HepG2 (cell line): ENCODE results near the gene GPS2. TPM values are rescaled to one million over a fixed set of nuclear protein-coding genes. Genes with fewer than 3 reads are reported as not detected.

ENCODE experiments used
- ATAC-seq: fragments of 200-7000 bp; cut with Tn5 transposase; 3 replicates; pipeline ENCODE4 v1.9.1; 2020; ENCODE audit warnings: mild to moderate bottlenecking, moderate library complexity
- BruUV-seq: library from RNA; stranded (reverse); fragments of 400-500 nt; replicated peaks from 2 replicates; lab custom pipeline; 2021; lab: Mats Ljungman, UMichigan
- CTCF ChIA-PET: fragments of 300-600 bp; formaldehyde crosslinking; extraction: SDS; loops from one replicate; lab custom pipeline; 2021; ENCODE audit warnings: low total read pairs, inconsistent platforms, low intra/inter-chr PET ratio; lab: Yijun Ruan, JAX
- POLR2A ChIA-PET: fragments of 350-600 bp; sonication (Branson Sonifier 250); formaldehyde crosslinking; loops from one replicate; lab custom pipeline; 2020; ENCODE audit warnings: antibody characterized with exemption, inconsistent platforms; lab: Yijun Ruan, JAX
- DNase-seq: peaks from one replicate; pipeline ENCODE4 v3.0.0-alpha.2; 2015; ENCODE audit warnings: low spot score
- FAIRE-seq: peaks from 3 replicates; lab custom pipeline; 2011; peaks lifted over from hg19 to GRCh38; lab: Jason Lieb, UNC
- H2AFZ ChIP-seq: one replicate; pipeline ENCODE4 v1.6.1; 2011; ENCODE audit warnings: low read length, inconsistent platforms
- H3K27ac ChIP-seq: fragments of 300-600 bp; 3 replicates; pipeline ENCODE4 v1.8.0; 2011; ENCODE audit warnings: mixed run types, mild to moderate bottlenecking, mixed read lengths, low read length, inconsistent platforms; ENCODE audit not compliant: insufficient read depth; ENCODE audit errors: extremely low read length
- H3K27me3 ChIP-seq, 2 experiments: fragments of 200-600 bp in 1 of 2; 2 replicates in 1 of 2; 3 replicates in 1 of 2; pipeline versions ENCODE4 v1.6.0 to v1.8.0; 2011; ENCODE audit warnings: low read length in 2 of 2, mild to moderate bottlenecking in 2 of 2, moderate library complexity in 2 of 2, inconsistent platforms in 1 of 2; ENCODE audit not compliant: insufficient read depth in 2 of 2, control insufficient read depth in 1 of 2
- H3K36me3 ChIP-seq, 2 experiments: fragments of 200-600 bp in 1 of 2; replicated peaks in 1 of 2; 2 replicates in 1 of 2; 3 replicates in 1 of 2; pipeline versions ENCODE4 v1.5.1 to v1.8.0; 2011; ENCODE audit warnings: low read length in 2 of 2, inconsistent platforms in 1 of 2; ENCODE audit not compliant: insufficient read depth in 2 of 2, control insufficient read depth in 1 of 2
- H3K4me1 ChIP-seq: 2 replicates; pipeline ENCODE4 v1.5.1; 2012; ENCODE audit warnings: low read length, inconsistent platforms; ENCODE audit not compliant: insufficient read depth
- H3K4me2 ChIP-seq: 2 replicates; pipeline ENCODE4 v1.6.0; 2011; ENCODE audit warnings: low read depth, low read length, inconsistent platforms
- H3K4me3 ChIP-seq, 3 experiments: fragments of 200-600 bp in 1 of 3; sonication (generic), shearing (Covaris generic) in 1 of 3; replicated peaks in 1 of 3; 2 replicates each; pipeline ENCODE4 v1.5.1; 2011 to 2016; ENCODE audit warnings: low read length in 3 of 3, inconsistent platforms in 2 of 3, low read depth in 2 of 3, mild to moderate bottlenecking in 2 of 3, control low read depth in 1 of 3, mixed read lengths in 1 of 3; ENCODE audit not compliant: insufficient read depth in 1 of 3
- H3K79me2 ChIP-seq: one replicate; pipeline ENCODE4 v1.6.1; 2011; ENCODE audit warnings: low read length, inconsistent platforms; ENCODE audit not compliant: insufficient read depth
- H3K9ac ChIP-seq: 2 replicates; pipeline ENCODE4 v1.6.0; 2011; ENCODE audit warnings: mild to moderate bottlenecking, low read depth, low read length, inconsistent platforms; ENCODE audit not compliant: insufficient read depth
- H3K9me3 ChIP-seq: 2 replicates; pipeline ENCODE4 v1.5.1; 2012; ENCODE audit warnings: mild to moderate bottlenecking, low read length
- H4K20me1 ChIP-seq: 2 replicates; pipeline ENCODE4 v1.6.0; 2011; ENCODE audit warnings: inconsistent platforms, mild to moderate bottlenecking, low read length, moderate library complexity; ENCODE audit not compliant: insufficient read depth
- ARNTL ChIP-seq: sonication (generic); formaldehyde crosslinking; IDR thresholded peaks from 2 replicates; pipeline ENCODE4 v1.4.0; 2020; ENCODE audit warnings: mild to moderate bottlenecking, missing genetic modification reagents
- ATRX ChIP-seq: sonication (generic); formaldehyde crosslinking; IDR thresholded peaks from 2 replicates; pipeline ENCODE4 v1.4.0; 2020; ENCODE audit warnings: missing genetic modification reagents, borderline replicate concordance
- CREM ChIP-seq, 2 experiments: sonication (generic) in 1 of 2; formaldehyde crosslinking in 1 of 2; IDR thresholded peaks; 2 replicates each; pipeline versions ENCODE4 v1.4.0 to v1.6.1; 2016 to 2020; ENCODE audit warnings: antibody characterized with exemption in 1 of 2, mild to moderate bottlenecking in 1 of 2, missing genetic modification reagents in 1 of 2
- DRAP1 ChIP-seq: IDR thresholded peaks from 2 replicates; pipeline ENCODE4 v1.6.1; 2016; ENCODE audit warnings: missing genetic modification reagents, missing compliant biosample characterization
- ELF3 ChIP-seq: IDR thresholded peaks from 2 replicates; pipeline ENCODE4 v1.6.1; 2016; ENCODE audit warnings: missing genetic modification reagents, missing compliant biosample characterization
- FOXP4 ChIP-seq: sonication (generic); formaldehyde crosslinking; IDR thresholded peaks from 2 replicates; pipeline ENCODE4 v1.4.0; 2020; ENCODE audit warnings: missing genetic modification reagents
- HDAC2 ChIP-seq: sonication (generic); formaldehyde crosslinking; IDR thresholded peaks from 2 replicates; pipeline ENCODE4 v1.4.0; 2020; ENCODE audit warnings: missing genetic modification reagents
- HOXD1 ChIP-seq: sonication (generic); formaldehyde crosslinking; IDR thresholded peaks from 2 replicates; pipeline ENCODE4 v1.5.0; 2020; ENCODE audit warnings: missing genetic modification reagents
- KMT2B ChIP-seq: IDR thresholded peaks from 2 replicates; pipeline ENCODE4 v1.6.1; 2016; ENCODE audit warnings: missing genetic modification reagents, missing compliant biosample characterization
- MIXL1 ChIP-seq: IDR thresholded peaks from 2 replicates; pipeline ENCODE4 v1.6.1; 2016
- MYPOP ChIP-seq: sonication (generic); formaldehyde crosslinking; IDR thresholded peaks from 2 replicates; pipeline ENCODE4 v1.8.1; 2023; ENCODE audit warnings: mild to moderate bottlenecking, moderate library complexity, missing genetic modification reagents
- SAP130 ChIP-seq: IDR thresholded peaks from 2 replicates; pipeline ENCODE4 v1.6.1; 2016; ENCODE audit warnings: low read depth
- SIN3A ChIP-seq: IDR thresholded peaks from 2 replicates; pipeline ENCODE4 v1.6.1; 2011; ENCODE audit warnings: low read depth, mild to moderate bottlenecking, control low read depth, low read length, borderline replicate concordance
- SKI ChIP-seq: fragments of 450-650 bp; IDR thresholded peaks from one replicate; pipeline ENCODE4 v1.6.1; 2018; ENCODE audit warnings: mild to moderate bottlenecking; ENCODE audit not compliant: partially characterized antibody
- SOX13 ChIP-seq, 3 experiments: fragments of 450-650 bp in 1 of 3; sonication (generic) in 1 of 3; formaldehyde crosslinking in 1 of 3; IDR thresholded peaks in 2 of 3; conservative IDR thresholded peaks in 1 of 3; 2 replicates each; pipeline versions ENCODE4 v1.5.0 to v1.6.1; 2016 to 2020; ENCODE audit warnings: antibody characterized with exemption in 1 of 3, mild to moderate bottlenecking in 1 of 3, missing compliant biosample characterization in 1 of 3, missing genetic modification reagents in 1 of 3, moderate library complexity in 1 of 3
- SSRP1 ChIP-seq: IDR thresholded peaks from 2 replicates; pipeline ENCODE4 v1.6.1; 2016; ENCODE audit warnings: control low read depth
- ZNF10 ChIP-seq: sonication (generic); formaldehyde crosslinking; IDR thresholded peaks from 2 replicates; pipeline ENCODE4 v1.4.0; 2020; ENCODE audit warnings: mild to moderate bottlenecking, low read depth, missing genetic modification reagents, borderline replicate concordance
- ZNF713 ChIP-seq: sonication (generic); formaldehyde crosslinking; IDR thresholded peaks from 2 replicates; pipeline ENCODE4 v1.4.0; 2020; ENCODE audit warnings: mild to moderate bottlenecking, missing genetic modification reagents
- ZNF75D ChIP-seq: sonication (generic); formaldehyde crosslinking; IDR thresholded peaks from 2 replicates; pipeline ENCODE4 v1.8.1; 2023; ENCODE audit warnings: missing genetic modification reagents, mild to moderate bottlenecking, borderline replicate concordance
- ZNF878 ChIP-seq: sonication (generic); formaldehyde crosslinking; IDR thresholded peaks from 2 replicates; pipeline ENCODE4 v1.8.1; 2023; ENCODE audit warnings: mild to moderate bottlenecking, missing genetic modification reagents, moderate library complexity
- WGBS: methylation state at CpG from one replicate; pipeline ENCODE4 v1.1.6; 2017; ENCODE audit warnings: low lambda C conversion rate; 5-methylcytosine and 5-hydroxymethylcytosine counted together
- in situ Hi-C: cut with HindIII; loops from 2 replicates; pipeline ENCODE4 v1.10.0; 2017; ENCODE audit warnings: low pct_unique_long_range_greater_than_20kb; ENCODE audit not compliant: extremely low pct_ligation_motif_present
- intact Hi-C: fragments of 100-400 bp; cut with micrococcal nuclease; formaldehyde crosslinking; loops from one replicate; pipeline ENCODE4 v1.10.0; 2022; ENCODE audit not compliant: unreplicated experiment
- polyA plus RNA-seq, 8 experiments: library from polyadenylated mRNA; depleted of rRNA in 3 of 8; stranded (reverse) in 7 of 8; unstranded in 1 of 8; fragments of >200 nt; fragmentation: Illumina TruSeq in 4 of 8; extraction: Trizol in 4 of 8; gene quantifications; 2 replicates each; pipeline versions ENCODE4 v1.2.1 to v1.2.3, GENCODE V29; 2011 to 2016; ENCODE audit warnings: low read depth in 4 of 8, missing spikeins in 1 of 8, mixed read lengths in 1 of 8; ENCODE audit not compliant: insufficient read depth in 1 of 8
- total RNA-seq, 5 experiments: library from RNA; depleted of rRNA; stranded (reverse); fragments of >200 nt; fragmentation: Illumina TruSeq; extraction: Trizol; gene quantifications; 2 replicates each; pipeline ENCODE4 v1.2.3, GENCODE V29; 2016; ENCODE audit warnings: low read depth in 1 of 5

The GPS2 gene
- total and polyA plus RNA-seq, 2 of the 13 experiments (the other 11 are each of a cell fraction or from before 2014, with no cell fraction given): 58.0 to 59.4 TPM

GRCh38 chr17:7280519-7281073 lies 34.6 kb downstream of the GPS2 start (continued):
- TF ChIP-seq ATRX: no peak
- TF ChIP-seq, all 625 proteins: peak for 206

GRCh38 chr17:7279448-7279847 lies 35.7 kb downstream of the GPS2 start:
- DNase-seq: no peak
- Histone ChIP-seq H3K4me1 (peaks cover 38% of the 10 kb centered on the region), H4K20me1 (no peaks in the 10 kb centered on the region), H3K79me2 (no peaks in the 10 kb centered on the region), H3K4me2 (peak overlapping the region; percentile 56), H3K9ac (no peak overlapping the region), H2AFZ (no peak overlapping the region), H3K27ac (no peak overlapping the region), H3K27me3 (no peaks in the 10 kb centered on the region), H3K4me3 (no peak overlapping the region), H3K9me3 (no peaks in the 10 kb centered on the region), H3K36me3 (peaks cover 2 to 4% of the 10 kb centered on the region in 2 experiments; a peak in 2 of 5 replicates)
- ChIA-PET POLR2A (interaction anchor here (0.7 to 1.5 kb wide), 2 partner anchors 17 to 28 kb away, joined by 3 to 6 read pairs; partner anchors contain the start of gene CTDNEP1), CTCF (interaction anchor here (2.9 kb wide), 1 partner anchor 17 kb away, joined by 43 read pairs; no protein-coding TSS in a partner anchor)
- WGBS: 15% methylated on average over 8 of the region's 8 CpGs
- intact Hi-C loops: no loop called here
- BruUV-seq: no TSS peak
- in situ Hi-C loops: no loop called here
- FAIRE-seq: no peak
- ATAC-seq: no peak
- TF ChIP-seq ZNF878 (CRISPR knock-in tag): no peak
- no peak for TF ChIP-seq ZNF75D (CRISPR knock-in tag)
- TF ChIP-seq MIXL1 (CRISPR knock-in tag): no peak
- TF ChIP-seq SIN3A: no peak
- no peak for TF ChIP-seq MYPOP
- no peak for TF ChIP-seq SSRP1 (CRISPR knock-in tag)
- peak; percentile 43; the same call in 1 of the 2 replicates for TF ChIP-seq ELF3
- no peak for TF ChIP-seq FOXP4 (CRISPR knock-in tag)
- no peak for TF ChIP-seq ZNF713 (CRISPR knock-in tag)
- TF ChIP-seq ARNTL (CRISPR knock-in tag): no peak
- no peak for TF ChIP-seq KMT2B (CRISPR knock-in tag)
- no peak for TF ChIP-seq SOX13 (IDR thresholded peaks at IDR 0.05)
- TF ChIP-seq SOX13 (CRISPR knock-in tag; conservative IDR thresholded peaks at IDR 0.05 in 1 of 2, IDR thresholded peaks at IDR 0.05 in 1 of 2): no peak
- no peak for TF ChIP-seq DRAP1
- 0 out of 2 replicates have a peak, but pooled peaks have one; percentile 24 for TF ChIP-seq SAP130 (CRISPR knock-in tag)
- TF ChIP-seq ZNF10 (CRISPR knock-in tag): no peak
- TF ChIP-seq CREM (IDR thresholded peaks at IDR 0.05): no peak
- TF ChIP-seq CREM (CRISPR knock-in tag; IDR thresholded peaks at IDR 0.05): no peak
- no peak for TF ChIP-seq SKI
- no peak for TF ChIP-seq HDAC2
- no peak for TF ChIP-seq HOXD1 (CRISPR knock-in tag)
